HEK293T (cell line): ENCODE data around the gene KLHL26.

Source experiments
- ARNT ChIP-seq: fragments of 450-650 bp; IDR thresholded peaks from 2 replicates; pipeline ENCODE4 v1.6.1; 2017; ENCODE audit warnings: mild to moderate bottlenecking
- BHLHE40 ChIP-seq: fragments of 450-650 bp; IDR thresholded peaks from 2 replicates; pipeline ENCODE4 v1.6.1; 2016; ENCODE audit warnings: mild to moderate bottlenecking, moderate library complexity, borderline replicate concordance
- ELF4 ChIP-seq: fragments of 450-650 bp; IDR thresholded peaks from 2 replicates; pipeline ENCODE4 v1.6.1; 2017; ENCODE audit warnings: antibody characterized with exemption
- HDGF ChIP-seq: fragments of 450-650 bp; IDR thresholded peaks from 2 replicates; pipeline ENCODE4 v1.6.1; 2017; ENCODE audit warnings: antibody characterized with exemption, borderline replicate concordance
- ZNF384 ChIP-seq: fragments of 450-650 bp; IDR thresholded peaks from 2 replicates; pipeline ENCODE4 v1.6.1; 2016

DNA sequence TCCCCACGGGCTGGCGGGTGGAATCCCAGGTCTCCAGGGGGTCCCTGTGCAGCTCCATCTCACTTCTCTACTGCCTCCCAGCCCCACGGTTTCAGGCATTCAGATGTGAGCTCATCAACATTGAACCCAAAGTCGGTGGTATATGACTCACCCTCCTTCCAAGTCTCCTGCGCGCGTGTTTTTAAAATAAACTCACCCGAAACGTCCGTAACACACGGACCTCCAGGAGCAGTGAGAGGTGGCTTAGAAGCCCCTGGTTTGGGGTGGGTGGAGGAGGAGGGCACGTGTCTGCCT, 32.6 kb downstream of the KLHL26 start:
- no peak for TF ChIP-seq ELF4
- no peak for TF ChIP-seq HDGF
- no peak for TF ChIP-seq BHLHE40
- TF ChIP-seq ZNF384 = no peak
- TF ChIP-seq ARNT = no peak
